Progenitor cell of endocrine pancreas (in vitro differentiated cells): Measurements from ENCODE around the gene RNF149. TPM values are rescaled to one million over a fixed set of nuclear protein-coding genes. Genes with fewer than 3 reads are reported as not detected.

Experiments
- DNase-seq: peaks from one replicate; pipeline ENCODE4 v3.0.0; 2021; ENCODE audit warnings: low spot score; ENCODE audit not compliant: unreplicated experiment
- H3K27ac Mint-ChIP-seq: 2 replicates; pipeline ENCODE4 v1.8.0; 2021; ENCODE audit warnings: mild to moderate bottlenecking, moderate library complexity, mixed read lengths
- H3K27me3 Mint-ChIP-seq: 2 replicates; pipeline ENCODE4 v1.8.0; 2021; ENCODE audit warnings: mixed read lengths
- H3K36me3 Mint-ChIP-seq: 2 replicates; pipeline ENCODE4 v1.8.0; 2022; ENCODE audit warnings: mixed read lengths; ENCODE audit not compliant: insufficient read depth
- H3K4me1 Mint-ChIP-seq: 2 replicates; pipeline ENCODE4 v1.8.0; 2021; ENCODE audit warnings: low read depth, mixed read lengths
- H3K4me3 Mint-ChIP-seq: 2 replicates; pipeline ENCODE4 v1.8.0; 2021; ENCODE audit warnings: low read depth, mild to moderate bottlenecking, moderate library complexity, mixed read lengths
- H3K9me3 Mint-ChIP-seq: 2 replicates; pipeline ENCODE4 v1.8.0; 2021; ENCODE audit warnings: low read depth, mixed read lengths
- microRNA-seq: library from miRNA; unstranded; fragments of <30 nt; microRNA quantifications from one replicate; pipeline ENCODE4 v1.1.0, GENCODE V29; 2020; ENCODE audit warnings: borderline number of aligned reads; ENCODE audit not compliant: unreplicated experiment
- total RNA-seq: library from RNA; stranded (reverse); gene quantifications from 2 replicates; pipeline ENCODE4 v1.2.1, GENCODE V29; 2021
- TF ChIP-seq, protein P1 (sequence below): fragments of 200-600 bp; sonication (generic); IDR thresholded peaks from one replicate; pipeline ENCODE4 v1.5.0; 2021; ENCODE audit warnings: antibody characterized with exemption, mild to moderate bottlenecking; ENCODE audit not compliant: unreplicated experiment

The RNF149 gene
- total RNA-seq, 1 donor from 2014 or later, result 51.5 TPM

- no peak for DNase-seq
- peaks cover 25% of the 10 kb centered on the region for H3K9me3 Mint-ChIP-seq
- no peak overlapping the region for H3K4me3 Mint-ChIP-seq
- no peak overlapping the region for H3K27ac Mint-ChIP-seq
- peaks cover 2% of the 10 kb centered on the region for H3K4me1 Mint-ChIP-seq
- TF ChIP-seq, protein P1, sequence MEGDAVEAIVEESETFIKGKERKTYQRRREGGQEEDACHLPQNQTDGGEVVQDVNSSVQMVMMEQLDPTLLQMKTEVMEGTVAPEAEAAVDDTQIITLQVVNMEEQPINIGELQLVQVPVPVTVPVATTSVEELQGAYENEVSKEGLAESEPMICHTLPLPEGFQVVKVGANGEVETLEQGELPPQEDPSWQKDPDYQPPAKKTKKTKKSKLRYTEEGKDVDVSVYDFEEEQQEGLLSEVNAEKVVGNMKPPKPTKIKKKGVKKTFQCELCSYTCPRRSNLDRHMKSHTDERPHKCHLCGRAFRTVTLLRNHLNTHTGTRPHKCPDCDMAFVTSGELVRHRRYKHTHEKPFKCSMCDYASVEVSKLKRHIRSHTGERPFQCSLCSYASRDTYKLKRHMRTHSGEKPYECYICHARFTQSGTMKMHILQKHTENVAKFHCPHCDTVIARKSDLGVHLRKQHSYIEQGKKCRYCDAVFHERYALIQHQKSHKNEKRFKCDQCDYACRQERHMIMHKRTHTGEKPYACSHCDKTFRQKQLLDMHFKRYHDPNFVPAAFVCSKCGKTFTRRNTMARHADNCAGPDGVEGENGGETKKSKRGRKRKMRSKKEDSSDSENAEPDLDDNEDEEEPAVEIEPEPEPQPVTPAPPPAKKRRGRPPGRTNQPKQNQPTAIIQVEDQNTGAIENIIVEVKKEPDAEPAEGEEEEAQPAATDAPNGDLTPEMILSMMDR, result no peak
- H3K27me3 Mint-ChIP-seq, result no peaks in the 10 kb centered on the region
- peaks cover 25% of the 10 kb centered on the region for H3K36me3 Mint-ChIP-seq
These were observed 75.7 kb downstream of the RNF149 start for GRCh38 chr2:101232770-101233169.

DNA sequence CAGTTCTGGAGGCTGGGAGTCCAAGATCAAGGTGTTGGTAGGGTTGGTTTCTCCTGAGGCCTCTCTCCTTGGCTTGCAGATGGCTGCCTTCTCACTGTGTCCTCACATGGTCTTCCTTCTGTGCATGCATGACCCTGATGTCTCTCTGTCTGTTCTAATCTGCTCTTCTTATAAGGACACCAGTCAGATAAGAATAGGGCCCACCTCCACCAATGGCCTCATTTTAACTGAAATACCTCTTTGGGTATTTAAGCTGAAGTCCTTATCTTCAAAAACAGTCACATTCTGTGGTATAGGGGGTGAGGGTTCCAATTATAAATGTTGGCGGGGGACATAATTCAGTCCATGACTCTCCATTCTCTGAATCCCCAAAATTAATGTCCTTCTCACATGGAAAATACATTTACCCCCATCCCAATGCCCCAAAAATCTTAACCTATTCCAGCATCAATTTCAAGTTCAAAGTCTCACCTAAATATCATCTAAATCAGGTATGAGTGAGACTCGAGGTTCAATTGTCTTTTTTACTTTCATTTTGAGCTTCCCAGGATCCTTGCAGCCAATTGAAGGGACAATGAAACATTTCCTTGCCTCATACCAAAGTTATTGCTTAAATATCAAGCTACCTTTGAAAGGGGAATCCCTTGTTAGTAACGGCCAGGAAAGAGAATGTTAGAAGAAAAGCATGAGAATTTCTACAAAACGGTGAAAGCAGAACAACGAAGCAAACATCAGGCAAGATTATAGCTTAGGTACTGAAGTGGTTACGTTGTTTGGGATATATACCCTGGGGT lies 76.4 kb downstream of the RNF149 start:
- DNase-seq, result no peak
- Mint-ChIP-seq H3K27me3 (no peaks in the 10 kb centered on the region), H3K9me3 (peaks cover 25% of the 10 kb centered on the region), H3K4me3 (no peak overlapping the region), H3K36me3 (peaks cover 24% of the 10 kb centered on the region), H3K27ac (no peak overlapping the region), H3K4me1 (peaks cover 2% of the 10 kb centered on the region)
- TF ChIP-seq, protein P1, result no peak

GRCh38 chr2:101231240-101231639 lies 77.3 kb downstream of the RNF149 start:
- no peak overlapping the region for H3K27ac Mint-ChIP-seq
- H3K27me3 Mint-ChIP-seq, result no peaks in the 10 kb centered on the region
- no peak for DNase-seq
- TF ChIP-seq, protein P1, result no peak
- peaks cover 21% of the 10 kb centered on the region for H3K9me3 Mint-ChIP-seq
- no peaks in the 10 kb centered on the region for H3K4me1 Mint-ChIP-seq
- peaks cover 20% of the 10 kb centered on the region for H3K36me3 Mint-ChIP-seq
- no peak overlapping the region for H3K4me3 Mint-ChIP-seq

DNA sequence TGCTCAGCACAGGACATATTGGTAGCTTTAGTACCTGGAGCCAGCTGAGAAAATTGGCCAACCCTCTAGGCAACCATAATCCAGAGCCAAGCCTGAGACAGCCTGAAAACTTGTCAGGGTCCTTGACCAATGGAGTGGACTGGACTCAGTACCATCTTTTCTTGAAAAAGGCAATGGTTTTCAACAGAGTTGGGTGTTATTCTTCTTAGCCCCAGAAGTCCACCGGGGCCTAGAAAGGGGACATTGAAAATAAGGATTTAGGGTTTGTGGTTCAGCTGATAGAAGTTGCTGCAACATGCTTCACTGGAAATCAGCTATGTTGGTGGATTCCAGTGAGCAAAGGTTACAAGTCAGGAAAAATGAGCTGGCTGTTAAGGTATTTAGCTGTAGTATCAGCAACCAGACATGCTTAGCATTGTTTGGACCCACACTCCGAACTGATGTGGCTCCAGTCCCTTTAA lies 77.9 kb downstream of the RNF149 start:
- no peak overlapping the region for H3K27ac Mint-ChIP-seq

More for the DNA sequence above, 77.9 kb downstream of the RNF149 start:
- H3K4me1 Mint-ChIP-seq, result no peaks in the 10 kb centered on the region
- H3K36me3 Mint-ChIP-seq, result peaks cover 18% of the 10 kb centered on the region
- H3K9me3 Mint-ChIP-seq, result peaks cover 21% of the 10 kb centered on the region
- no peak for DNase-seq
- H3K27me3 Mint-ChIP-seq, result no peaks in the 10 kb centered on the region
- no peak overlapping the region for H3K4me3 Mint-ChIP-seq
- TF ChIP-seq, protein P1, result no peak

Small RNAs within 50 kb of the gene (microRNA-seq; reads per million reads assigned to microRNA genes)
- not detected for gene MIR5696

Other genes with a start within 250 kb of the RNF149 start
- gene TBC1D8, start 157.3 kb downstream of the RNF149 start, total RNA-seq, result 32.6 and 34.8 TPM in 2 replicates
- 73.6 and 74.8 TPM in 2 replicates for gene CNOT11, start 55.8 kb downstream of the RNF149 start, total RNA-seq
- 0.65 and 1.3 TPM in 2 replicates for gene CREG2, start 78.8 kb upstream of the RNF149 start, total RNA-seq
- gene RFX8, start 166.4 kb upstream of the RNF149 start, total RNA-seq, result not detected in 2 replicates